Vagina (tissue), 2 donors: ENCODE measurements around the gene TGOLN2. TPM values are rescaled to one million over a fixed set of nuclear protein-coding genes. Genes with fewer than 3 reads are reported as not detected.

Experiments
- DNase-seq, 2 donors: peaks; one replicate each; pipeline ENCODE4 v3.0.0-alpha.2; 2017; ENCODE audit errors: extremely low spot score in 2 of 2
- H3K27ac ChIP-seq: fragments of 200-600 bp; sonication (generic); one replicate; pipeline ENCODE4 v1.5.1; 2019
- H3K27me3 ChIP-seq: fragments of 200-600 bp; sonication (generic); one replicate; pipeline ENCODE4 v1.5.1; 2019
- H3K36me3 ChIP-seq, 2 donors: fragments of 200-600 bp; sonication (generic); one replicate each; pipeline ENCODE4 v1.5.1; 2017 to 2019
- H3K4me1 ChIP-seq: fragments of 200-600 bp; sonication (generic); one replicate; pipeline ENCODE4 v1.5.1; 2019
- H3K4me3 ChIP-seq, 2 donors: fragments of 200-600 bp; sonication (generic); 1 replicate in 1 of 2; 2 replicates in 1 of 2; pipeline ENCODE4 v1.5.1; 2016 to 2019
- H3K9me3 ChIP-seq: fragments of 200-600 bp; sonication (generic); one replicate; pipeline ENCODE4 v1.5.1; 2019
- POLR2A ChIP-seq, 2 donors: fragments of 450-650 bp; IDR thresholded peaks; one replicate each; pipeline ENCODE4 v1.6.1; 2017; ENCODE audit warnings: antibody characterized with exemption in 2 of 2, mild to moderate bottlenecking in 2 of 2, moderate library complexity in 2 of 2
- POLR2AphosphoS5 ChIP-seq, 2 donors: sonication (generic); formaldehyde crosslinking; IDR thresholded peaks; one replicate each; pipeline ENCODE4 v1.9.0; 2017; ENCODE audit warnings: antibody characterized with exemption in 2 of 2, mild to moderate bottlenecking in 2 of 2, low read depth in 1 of 2; ENCODE audit not compliant: insufficient read depth in 1 of 2
- intact Hi-C: fragments of 100-400 bp; cut with DNase I; formaldehyde crosslinking; loops from one replicate; pipeline ENCODE4 v1.15.1; 2023
- total RNA-seq: library from RNA; depleted of rRNA; stranded (reverse); fragments of >200 nt; gene quantifications from one replicate; pipeline ENCODE4 v1.2.3, GENCODE V29; 2016
- TF ChIP-seq, protein P1 (sequence below), 3 experiments: fragments of 450-650 bp in 2 of 3; fragments of 200-600 bp in 1 of 3; sonication (generic) in 1 of 3; IDR thresholded peaks; one replicate each; pipeline ENCODE4 v1.5.1; 2017 to 2019; ENCODE audit warnings: antibody characterized with exemption in 3 of 3, mild to moderate bottlenecking in 2 of 3, moderate library complexity in 2 of 3

Gene TGOLN2
- 96.0 TPM for total RNA-seq

DNA sequence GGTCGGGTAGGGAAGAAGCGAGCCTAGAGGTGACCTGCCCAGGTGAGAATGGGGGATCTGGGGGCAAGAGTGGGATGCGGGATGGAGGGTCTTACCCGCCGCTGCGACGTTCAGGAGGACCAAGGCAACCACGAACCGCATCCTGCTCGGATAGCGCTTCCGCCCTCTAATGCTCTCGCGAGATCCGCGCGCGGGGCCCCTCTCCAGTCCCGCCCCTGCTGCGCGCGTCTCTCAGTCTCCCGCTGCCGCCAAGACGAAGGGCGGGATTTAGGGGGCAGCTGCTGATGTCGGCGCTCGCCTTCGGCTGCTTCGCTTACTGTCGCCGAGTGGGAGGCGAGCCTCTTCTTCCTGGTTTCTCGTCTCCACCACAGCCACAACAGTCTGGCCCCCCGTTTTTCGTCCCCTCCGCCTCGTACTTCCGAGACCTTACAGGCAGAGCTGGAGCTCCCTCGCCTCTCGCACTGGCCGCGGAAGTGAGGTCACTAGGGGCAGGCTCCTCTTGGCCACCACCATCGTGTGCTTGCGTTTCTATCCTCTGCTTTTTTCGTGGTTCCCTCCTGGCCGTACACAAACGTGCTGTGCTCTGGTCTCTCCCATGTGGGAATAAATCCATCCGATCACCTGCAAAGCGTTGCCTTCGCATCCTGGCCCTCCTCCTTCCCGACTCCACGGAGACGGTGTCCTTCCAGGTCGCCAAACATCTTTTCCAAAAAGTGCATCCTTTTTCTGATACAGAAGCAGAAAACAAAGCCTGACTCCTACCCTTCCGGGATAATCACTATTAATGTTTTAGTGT lies at the start of gene TGOLN2:
TGOLN2 (minus strand) TSS at position 168 of the 796 bp plus-strand sequence; CDS start at position 141, 27 bp downstream.
- peaks cover 0 to 18% of the 10 kb centered on the region in 2 donors for H3K36me3 ChIP-seq
- TF ChIP-seq POLR2AphosphoS5 (IDR thresholded peaks at IDR 0.05; ENCODE audit: insufficient read depth in 1 of 2, low read depth in 1 of 2) = peak; percentile 66 to 100
- TF ChIP-seq, protein P1, sequence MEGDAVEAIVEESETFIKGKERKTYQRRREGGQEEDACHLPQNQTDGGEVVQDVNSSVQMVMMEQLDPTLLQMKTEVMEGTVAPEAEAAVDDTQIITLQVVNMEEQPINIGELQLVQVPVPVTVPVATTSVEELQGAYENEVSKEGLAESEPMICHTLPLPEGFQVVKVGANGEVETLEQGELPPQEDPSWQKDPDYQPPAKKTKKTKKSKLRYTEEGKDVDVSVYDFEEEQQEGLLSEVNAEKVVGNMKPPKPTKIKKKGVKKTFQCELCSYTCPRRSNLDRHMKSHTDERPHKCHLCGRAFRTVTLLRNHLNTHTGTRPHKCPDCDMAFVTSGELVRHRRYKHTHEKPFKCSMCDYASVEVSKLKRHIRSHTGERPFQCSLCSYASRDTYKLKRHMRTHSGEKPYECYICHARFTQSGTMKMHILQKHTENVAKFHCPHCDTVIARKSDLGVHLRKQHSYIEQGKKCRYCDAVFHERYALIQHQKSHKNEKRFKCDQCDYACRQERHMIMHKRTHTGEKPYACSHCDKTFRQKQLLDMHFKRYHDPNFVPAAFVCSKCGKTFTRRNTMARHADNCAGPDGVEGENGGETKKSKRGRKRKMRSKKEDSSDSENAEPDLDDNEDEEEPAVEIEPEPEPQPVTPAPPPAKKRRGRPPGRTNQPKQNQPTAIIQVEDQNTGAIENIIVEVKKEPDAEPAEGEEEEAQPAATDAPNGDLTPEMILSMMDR (IDR thresholded peaks at IDR 0.05) = no peak
- peak; percentile 26 to 98 for TF ChIP-seq POLR2A (IDR thresholded peaks at IDR 0.05)
- peaks cover 44% of the 10 kb centered on the region for H3K4me1 ChIP-seq
- H3K9me3 ChIP-seq = no peaks in the 10 kb centered on the region
- H3K27me3 ChIP-seq = no peaks in the 10 kb centered on the region
- intact Hi-C loops = loop anchor here (2.0 kb wide), 1 partner anchor 27 kb away; the partner anchor contains the start of genes ELMOD3 and RETSAT
- peak within 1 kb of the TSS; percentile 55 to 83 for H3K4me3 ChIP-seq
- H3K27ac ChIP-seq = peak within 1 kb of the TSS; percentile 96
- DNase-seq = peak in 1 of 2 donors; percentile 94

DNA sequence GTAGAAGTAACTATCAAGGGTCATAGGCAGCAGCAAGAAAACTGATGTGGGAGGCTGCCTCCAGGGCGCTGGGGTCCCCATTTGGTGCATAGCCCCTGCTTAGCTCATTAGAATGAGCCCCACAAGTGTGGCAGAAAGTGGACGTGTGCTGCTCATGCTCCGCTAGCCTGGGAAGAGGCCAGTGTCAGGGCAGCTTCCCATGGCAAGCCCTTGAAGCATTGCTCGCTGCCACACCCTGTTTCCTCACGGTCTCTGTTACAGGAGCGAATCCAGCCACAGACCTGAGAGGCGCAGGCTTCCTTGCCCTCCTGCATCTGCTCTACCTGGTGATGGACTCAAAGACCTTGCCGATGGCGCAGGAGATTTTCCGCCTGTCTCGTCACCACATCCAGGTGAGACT lies 49.3 kb upstream of the TGOLN2 start:
- TF ChIP-seq, protein P1 (IDR thresholded peaks at IDR 0.05) = no peak
- TF ChIP-seq POLR2A (IDR thresholded peaks at IDR 0.05) (no peak), POLR2AphosphoS5 (IDR thresholded peaks at IDR 0.05; ENCODE audit: insufficient read depth in 1 of 2, low read depth in 1 of 2) (no peak)
- intact Hi-C loops = no loop called here
- H3K27me3 ChIP-seq = no peaks in the 10 kb centered on the region
- H3K27ac ChIP-seq = no peak overlapping the region
- peaks cover 7% of the 10 kb centered on the region for H3K4me1 ChIP-seq
- H3K36me3 ChIP-seq = peaks cover 3 to 27% of the 10 kb centered on the region in 2 donors
- DNase-seq = no peak
- no peak overlapping the region for H3K4me3 ChIP-seq
- H3K9me3 ChIP-seq = no peaks in the 10 kb centered on the region

DNA sequence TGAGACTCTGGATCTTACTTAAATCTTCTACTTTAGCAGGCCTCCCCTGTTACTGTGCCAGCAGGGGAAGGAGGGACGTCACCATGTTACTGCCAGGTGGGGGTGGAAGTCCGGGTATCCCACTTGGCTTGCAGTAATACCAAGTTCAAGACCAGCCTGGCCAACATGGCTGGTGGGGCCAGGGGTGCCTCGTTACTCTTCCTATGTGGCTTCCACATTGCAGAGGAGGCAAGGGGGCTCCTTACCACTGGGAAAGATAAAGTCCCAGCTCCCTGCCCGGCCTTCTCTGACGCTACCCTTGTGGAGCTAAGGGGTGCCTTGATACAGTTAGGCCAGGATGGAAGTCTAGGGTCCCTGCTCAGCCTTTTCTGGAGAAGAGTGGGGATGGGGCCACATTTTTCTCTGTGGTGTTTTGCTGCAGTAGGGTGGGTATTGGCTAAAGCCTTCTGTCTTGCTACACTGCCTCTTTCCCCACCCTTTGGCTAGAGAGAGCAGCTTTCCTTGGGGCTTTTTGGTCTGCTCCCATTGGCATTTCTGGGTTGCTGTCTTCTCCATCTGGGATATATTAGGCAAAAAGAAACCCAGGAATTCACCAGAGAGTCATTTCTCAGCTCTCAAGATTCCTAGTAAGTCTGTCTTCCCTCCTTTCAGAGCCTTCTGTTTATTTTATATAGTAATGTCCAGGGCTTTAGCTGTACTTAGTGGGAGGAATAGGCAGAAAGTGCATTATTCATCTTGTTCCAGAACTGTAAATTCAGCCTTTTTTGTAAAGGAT lies 48.7 kb upstream of the TGOLN2 start:
- Histone ChIP-seq H3K9me3 (no peaks in the 10 kb centered on the region), H3K36me3 (peaks cover 3 to 30% of the 10 kb centered on the region in 2 donors), H3K27me3 (no peaks in the 10 kb centered on the region), H3K4me1 (peaks cover 7% of the 10 kb centered on the region), H3K27ac (peak overlapping the region; percentile 1), H3K4me3 (no peak overlapping the region)
- TF ChIP-seq POLR2AphosphoS5 (IDR thresholded peaks at IDR 0.05; ENCODE audit: insufficient read depth in 1 of 2, low read depth in 1 of 2) = no peak
- TF ChIP-seq, protein P1 (IDR thresholded peaks at IDR 0.05) = no peak
- DNase-seq = no peak
- intact Hi-C loops = no loop called here

DNA sequence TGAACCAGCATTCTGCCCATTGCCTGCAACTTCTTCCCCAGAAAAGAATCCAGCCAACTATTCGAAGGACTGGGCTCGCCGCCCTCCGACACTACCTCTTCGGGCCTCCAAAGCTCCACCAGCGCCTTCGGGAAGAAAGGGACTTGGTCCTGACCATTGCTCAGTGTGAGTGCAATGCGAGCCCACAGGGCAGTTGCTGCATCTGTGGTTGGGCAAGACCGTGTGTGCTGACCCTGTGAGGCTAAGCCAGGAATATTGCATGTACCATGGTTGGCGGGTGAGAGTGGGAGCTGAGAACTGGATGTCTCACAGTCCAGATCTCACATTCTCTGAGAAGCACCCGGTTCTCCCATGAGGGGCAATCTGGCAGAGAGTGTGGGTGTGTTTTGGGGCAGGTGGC lies 43.3 kb upstream of the TGOLN2 start:
- Histone ChIP-seq H3K4me3 (no peak overlapping the region), H3K27me3 (no peaks in the 10 kb centered on the region), H3K36me3 (peaks cover 0 to 9% of the 10 kb centered on the region in 2 donors), H3K9me3 (no peaks in the 10 kb centered on the region), H3K4me1 (no peaks in the 10 kb centered on the region), H3K27ac (no peak overlapping the region)
- TF ChIP-seq POLR2A (IDR thresholded peaks at IDR 0.05) (no peak), POLR2AphosphoS5 (IDR thresholded peaks at IDR 0.05; ENCODE audit: insufficient read depth in 1 of 2, low read depth in 1 of 2) (no peak)
- TF ChIP-seq, protein P1 (IDR thresholded peaks at IDR 0.05) = no peak
- no peak for DNase-seq
- intact Hi-C loops = no loop called here
